BLaER1 (cell line): ENCODE results near the gene METTL1.
"Not testable (repeated sequence)": the region's sequence is repeated elsewhere in the genome, so short reads cannot be mapped to it uniquely, and the experiment has no call there.

Source experiments
- H3K27ac ChIP-seq: shearing (Covaris generic); formaldehyde crosslinking; 2 replicates; pipeline ENCODE4 v1.8.1; 2022
- H3K27me3 ChIP-seq: shearing (Covaris generic); formaldehyde crosslinking; 2 replicates; pipeline ENCODE4 v1.8.1; 2022
- H3K36me3 ChIP-seq: shearing (Covaris generic); formaldehyde crosslinking; 2 replicates; pipeline ENCODE4 v1.8.1; 2022
- H3K4me1 ChIP-seq: shearing (Covaris generic); formaldehyde crosslinking; 2 replicates; pipeline ENCODE4 v1.8.1; 2022
- H3K4me2 ChIP-seq: shearing (Covaris generic); formaldehyde crosslinking; 2 replicates; pipeline ENCODE4 v1.8.1; 2022
- H3K4me3 ChIP-seq: shearing (Covaris generic); formaldehyde crosslinking; 2 replicates; pipeline ENCODE4 v1.8.1; 2022
- H3K9ac ChIP-seq: shearing (Covaris generic); formaldehyde crosslinking; 2 replicates; pipeline ENCODE4 v1.8.1; 2022
- H3K9me3 ChIP-seq: shearing (Covaris generic); formaldehyde crosslinking; 2 replicates; pipeline ENCODE4 v1.8.1; 2022
- H4K20me1 ChIP-seq: shearing (Covaris generic); formaldehyde crosslinking; 2 replicates; pipeline ENCODE4 v1.8.1; 2022
- Cebpa-rat ChIP-seq: shearing (Covaris generic); IDR thresholded peaks from 2 replicates; pipeline ENCODE4 v1.8.1; 2022

Gene METTL1

DNA sequence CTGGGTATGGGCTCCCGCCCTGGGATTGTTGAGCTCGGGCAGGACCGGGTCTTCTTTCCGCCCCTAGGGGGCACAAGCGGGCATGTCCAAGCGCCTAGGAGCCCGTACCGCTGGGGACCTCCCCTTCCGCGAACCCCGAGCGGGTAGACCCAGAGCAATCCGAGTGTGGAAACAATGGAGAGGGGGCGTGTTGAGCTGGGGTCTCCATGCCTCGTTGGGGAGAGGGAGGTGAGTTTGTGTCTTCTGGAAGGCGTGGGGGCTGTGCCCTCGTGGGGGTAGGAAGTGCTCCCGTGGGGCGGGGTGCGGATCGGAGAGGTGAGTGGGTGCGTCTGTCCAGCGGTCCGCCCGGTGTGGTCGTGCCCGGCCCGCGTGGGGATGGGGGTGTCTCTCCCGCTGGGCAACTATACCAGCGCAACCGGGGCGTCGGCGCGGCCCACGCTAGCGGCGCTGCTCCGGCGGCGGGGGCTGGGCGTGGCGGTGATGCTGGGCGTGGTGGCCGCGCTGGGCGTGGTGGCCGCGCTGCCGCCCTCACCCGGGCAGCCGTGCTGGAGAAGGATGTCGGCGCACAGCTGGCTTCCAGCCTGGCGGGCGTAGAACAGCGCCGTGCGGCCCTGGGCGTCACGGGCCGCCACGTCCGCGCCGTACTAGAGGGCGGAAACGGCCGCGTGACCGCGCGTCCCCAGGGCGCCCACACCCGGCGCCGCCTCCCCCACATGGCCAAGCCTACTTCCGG lies 45.6 kb downstream of the METTL1 start:
- Histone ChIP-seq H3K9ac (no peak overlapping the region), H3K27me3 (no peaks in the 10 kb centered on the region), H3K27ac (no peak overlapping the region), H4K20me1 (peaks cover 7% of the 10 kb centered on the region; the same call in 1 of the 2 replicates), H3K4me1 (0 out of 2 replicates have a peak, but pooled peaks cover 6% of the 10 kb centered on the region), H3K9me3 (peaks cover 18% of the 10 kb centered on the region), H3K36me3 (peaks cover 73% of the 10 kb centered on the region), H3K4me3 (no peak overlapping the region), H3K4me2 (no peak overlapping the region)
- TF ChIP-seq Cebpa-rat = no peak

DNA sequence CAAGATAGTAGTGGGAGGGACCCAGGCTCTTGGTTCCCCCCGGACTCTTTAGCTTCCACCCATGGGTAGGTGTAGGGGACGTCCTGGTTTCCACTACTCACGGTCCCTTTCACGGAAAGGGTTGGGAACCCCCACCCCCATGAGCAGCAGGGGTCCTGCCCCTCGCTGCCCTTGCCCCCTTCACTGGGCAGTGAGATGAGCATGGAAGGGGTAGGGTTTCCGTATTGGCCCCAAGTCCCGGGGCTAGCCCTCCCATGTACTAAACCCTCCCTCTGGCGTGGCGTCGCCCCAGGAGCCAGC lies 46.1 kb downstream of the METTL1 start:
- Histone ChIP-seq H3K9ac (no peak overlapping the region), H3K36me3 (peaks cover 73% of the 10 kb centered on the region), H3K4me1 (0 out of 2 replicates have a peak, but pooled peaks cover 6% of the 10 kb centered on the region), H3K27ac (no peak overlapping the region), H3K4me2 (no peak overlapping the region), H3K9me3 (peaks cover 18% of the 10 kb centered on the region), H4K20me1 (peaks cover 7% of the 10 kb centered on the region; the same call in 1 of the 2 replicates), H3K27me3 (no peaks in the 10 kb centered on the region), H3K4me3 (no peak overlapping the region)
- no peak for TF ChIP-seq Cebpa-rat

DNA sequence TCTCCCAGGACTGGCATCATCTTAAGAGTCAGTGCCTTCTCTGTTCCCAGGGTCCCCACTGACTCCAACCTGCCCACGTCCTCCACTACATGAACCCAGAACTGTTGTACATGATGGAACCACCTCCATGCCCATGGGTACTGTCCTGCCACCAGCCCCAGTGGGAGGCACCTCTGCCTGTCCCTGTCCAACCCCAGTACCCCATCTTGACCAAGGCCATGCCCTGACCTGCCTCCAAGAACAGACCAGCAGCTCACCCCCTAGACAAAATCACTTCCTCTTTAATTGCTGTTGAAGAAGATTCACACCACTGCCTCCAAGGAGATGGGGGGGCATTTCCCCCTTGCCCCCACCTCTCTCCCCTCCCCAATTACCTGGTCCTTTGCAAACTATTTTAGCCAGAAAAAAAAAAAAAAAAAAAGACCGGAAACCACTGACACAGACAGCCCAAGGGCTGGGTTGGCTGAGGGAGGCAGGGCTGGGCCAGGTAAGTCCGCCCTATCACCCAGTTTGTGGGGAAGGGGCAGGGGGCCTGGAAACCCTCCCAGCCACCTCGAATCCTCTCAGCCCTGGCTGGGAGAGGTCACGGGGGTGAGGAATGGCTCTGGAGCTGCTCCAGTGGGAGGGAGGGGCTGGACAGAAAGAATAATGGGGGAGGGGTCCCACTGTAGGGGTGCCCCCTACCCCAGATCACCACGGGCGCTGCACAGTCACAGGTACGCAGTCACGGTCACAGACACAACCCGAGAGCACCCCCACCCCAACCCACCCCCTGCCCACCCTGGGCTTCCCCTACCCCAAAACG lies 46.8 kb downstream of the METTL1 start:
- Histone ChIP-seq H3K4me2 (no peak overlapping the region), H3K27me3 (no peaks in the 10 kb centered on the region), H3K27ac (no peak overlapping the region), H3K4me3 (no peak overlapping the region), H3K36me3 (peaks cover 73% of the 10 kb centered on the region), H4K20me1 (peaks cover 7% of the 10 kb centered on the region; the same call in 1 of the 2 replicates), H3K4me1 (0 out of 2 replicates have a peak, but pooled peaks cover 6% of the 10 kb centered on the region), H3K9me3 (peaks cover 18% of the 10 kb centered on the region), H3K9ac (no peak overlapping the region)
- no peak for TF ChIP-seq Cebpa-rat

DNA sequence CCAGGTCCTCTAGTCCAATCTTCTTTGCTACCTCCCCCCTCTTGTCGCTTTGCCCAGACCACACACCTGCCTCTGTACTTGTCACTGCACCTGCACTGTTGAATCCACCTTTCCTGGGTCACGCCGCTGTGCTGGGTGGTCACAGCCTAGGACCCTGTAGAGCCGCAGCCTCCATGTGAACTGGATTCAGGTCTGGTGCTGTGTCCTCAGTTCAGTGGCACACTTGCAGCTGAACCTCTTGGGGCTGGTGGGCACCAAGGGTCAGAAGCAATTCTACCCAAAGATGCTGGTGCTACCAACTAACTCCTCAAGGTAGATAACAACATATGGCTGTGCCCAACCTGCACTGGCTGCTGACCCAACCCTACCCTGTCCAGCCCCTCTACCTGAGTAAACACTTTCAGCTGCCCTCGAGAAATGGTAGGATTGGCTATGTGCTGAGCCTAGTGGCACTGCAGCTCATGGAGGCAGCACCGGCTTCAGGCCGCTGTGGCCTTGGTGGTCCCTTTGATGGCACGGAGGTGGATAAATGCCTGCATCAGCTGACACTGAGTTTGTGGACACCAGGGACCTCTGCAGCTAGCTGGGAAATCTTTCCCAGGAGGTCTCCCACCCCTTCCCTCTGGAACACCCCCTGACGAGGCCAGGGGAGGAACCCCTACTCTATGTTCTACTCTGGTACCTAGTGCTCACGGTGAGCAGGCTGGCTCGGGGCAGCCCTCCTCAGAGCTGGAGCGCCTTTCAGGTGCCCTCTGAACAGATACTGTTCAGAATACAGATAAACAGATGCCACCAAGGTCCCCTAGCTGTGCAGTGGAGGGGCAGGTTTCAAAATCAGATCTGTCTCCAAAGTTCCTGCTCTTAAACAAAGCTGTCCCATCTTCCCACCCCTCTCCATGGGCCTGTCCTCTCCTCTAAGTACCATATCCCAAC lies 47.6 kb downstream of the METTL1 start:
- peaks cover 7% of the 10 kb centered on the region; the same call in 1 of the 2 replicates for H4K20me1 ChIP-seq
- no peaks in the 10 kb centered on the region for H3K27me3 ChIP-seq

DNA sequence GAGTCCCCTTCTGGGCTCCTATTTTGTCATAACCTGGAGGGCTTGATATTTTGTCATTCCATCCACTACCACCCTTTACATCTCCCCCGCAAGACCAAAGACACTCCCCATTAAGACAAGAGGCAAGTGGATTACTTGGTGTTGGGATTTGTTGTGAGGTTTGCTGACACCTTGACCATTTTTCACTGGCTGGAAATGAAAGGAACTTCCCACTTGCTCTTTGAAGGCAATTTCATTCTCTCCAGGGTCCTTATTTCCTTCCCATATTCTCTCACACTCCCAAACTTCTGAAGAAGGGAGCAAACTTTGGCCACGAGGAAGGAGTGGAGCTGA lies 48.3 kb downstream of the METTL1 start:
- TF ChIP-seq Cebpa-rat = no peak
- H3K4me1 ChIP-seq = 0 out of 2 replicates have a peak, but pooled peaks cover 6% of the 10 kb centered on the region
- peaks cover 18% of the 10 kb centered on the region for H3K9me3 ChIP-seq
- no peaks in the 10 kb centered on the region for H3K27me3 ChIP-seq
- no peak overlapping the region for H3K4me2 ChIP-seq
- peaks cover 77% of the 10 kb centered on the region for H3K36me3 ChIP-seq
- H3K9ac ChIP-seq = no peak overlapping the region
- H3K4me3 ChIP-seq = no peak overlapping the region
- peaks cover 7% of the 10 kb centered on the region; the same call in 1 of the 2 replicates for H4K20me1 ChIP-seq
- no peak overlapping the region for H3K27ac ChIP-seq

More for the DNA sequence above, 47.6 kb downstream of the METTL1 start:
- Histone ChIP-seq H3K4me2 (no peak overlapping the region), H3K4me1 (0 out of 2 replicates have a peak, but pooled peaks cover 6% of the 10 kb centered on the region), H3K36me3 (peaks cover 73% of the 10 kb centered on the region), H3K9ac (no peak overlapping the region), H3K9me3 (peaks cover 18% of the 10 kb centered on the region), H3K4me3 (no peak overlapping the region), H3K27ac (no peak overlapping the region)
- no peak for TF ChIP-seq Cebpa-rat

DNA sequence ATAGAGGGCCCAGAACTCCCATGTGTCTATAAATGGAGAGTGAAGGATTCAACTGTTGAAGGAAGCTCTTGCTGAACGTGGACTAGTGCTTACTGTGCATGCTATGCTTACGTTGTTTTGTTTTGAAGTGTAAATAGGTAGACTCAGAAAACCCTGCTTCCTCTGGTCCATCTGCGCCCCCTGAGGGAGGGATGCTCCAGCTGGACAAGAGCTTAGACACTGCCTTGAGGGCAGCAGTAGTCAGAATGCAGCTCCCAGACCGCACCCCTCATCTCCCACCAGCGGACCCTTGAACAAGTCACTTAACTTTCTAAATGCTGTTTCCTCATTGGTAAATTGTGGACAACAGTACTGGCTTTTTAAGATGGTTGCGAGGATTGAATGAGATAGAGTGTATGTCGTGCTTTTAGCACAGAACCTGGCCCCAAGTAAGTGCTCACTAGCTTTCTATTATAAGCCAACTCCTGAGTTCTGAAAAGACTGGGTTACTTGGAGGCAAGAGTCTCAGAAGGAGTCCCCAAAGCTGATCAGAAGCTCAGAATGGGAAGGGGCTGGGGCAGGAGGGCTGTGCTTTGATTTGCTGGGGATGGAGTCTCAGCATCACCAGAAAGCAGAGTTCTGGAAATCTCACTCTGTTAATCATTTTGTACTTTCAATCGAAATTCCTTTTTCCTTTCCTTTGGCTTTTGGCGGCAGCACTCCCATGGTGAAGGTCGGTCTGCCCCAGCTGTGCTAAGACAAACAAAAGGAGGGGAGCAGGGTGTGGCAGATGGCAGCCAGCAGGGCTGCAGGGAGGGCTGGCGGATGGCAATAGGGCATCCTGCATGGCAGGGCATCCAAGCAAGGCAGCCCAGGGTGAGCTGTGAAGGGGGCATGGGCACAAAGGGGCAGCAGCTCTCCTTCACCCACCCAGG lies 48.9 kb downstream of the METTL1 start:
- Histone ChIP-seq H3K27ac (no peak overlapping the region), H3K9ac (no peak overlapping the region), H3K36me3 (peaks cover 77% of the 10 kb centered on the region)

DNA sequence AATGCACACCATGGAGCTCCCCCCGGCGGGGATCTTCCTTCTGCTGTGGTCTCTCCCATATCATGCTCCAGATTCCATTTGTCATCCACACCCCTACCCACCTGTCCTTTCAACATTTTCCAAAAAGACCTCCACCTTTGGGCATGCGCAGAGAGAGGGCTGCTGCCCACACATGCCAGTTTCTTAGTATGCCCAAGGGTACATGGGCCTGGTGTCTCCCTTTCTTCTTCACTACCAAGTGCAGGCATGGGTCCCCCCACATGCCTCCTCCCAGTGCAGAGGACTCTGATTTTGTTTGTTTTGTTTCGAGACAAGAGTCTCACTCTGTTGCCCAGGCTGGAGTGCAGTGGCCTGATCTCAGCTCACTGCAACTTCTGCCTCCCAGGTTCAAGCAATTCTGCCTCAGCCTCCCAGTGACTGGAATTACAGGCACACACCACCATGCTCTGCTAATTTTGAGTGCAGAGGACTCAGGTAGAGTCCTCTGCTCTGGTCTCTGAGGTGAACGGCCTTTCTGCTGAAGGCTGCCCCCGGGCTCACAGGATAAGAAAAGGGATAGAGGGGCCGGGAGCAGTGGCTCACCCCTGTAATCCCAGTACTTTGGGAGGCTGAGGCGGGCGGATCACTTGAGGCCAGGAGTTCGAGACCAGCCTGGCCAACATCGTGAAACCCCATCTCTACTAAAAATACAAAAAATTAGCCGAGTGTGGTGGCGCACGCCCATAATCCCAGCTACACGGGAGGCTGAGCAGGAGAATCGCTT lies 49.9 kb downstream of the METTL1 start:
- H3K4me3 ChIP-seq, H4K20me1 ChIP-seq, H3K9ac ChIP-seq, H3K27ac ChIP-seq, H3K4me1 ChIP-seq, H3K4me2 ChIP-seq, H3K27me3 ChIP-seq: not testable (repeated sequence)
- Histone ChIP-seq H3K9me3 (peaks cover 12% of the 10 kb centered on the region), H3K36me3 (peaks cover 77% of the 10 kb centered on the region)

More for the DNA sequence above, 48.9 kb downstream of the METTL1 start:
- Histone ChIP-seq H3K4me2 (no peak overlapping the region), H4K20me1 (peaks cover 7% of the 10 kb centered on the region; the same call in 1 of the 2 replicates), H3K4me3 (no peak overlapping the region), H3K4me1 (0 out of 2 replicates have a peak, but pooled peaks cover 6% of the 10 kb centered on the region), H3K27me3 (no peaks in the 10 kb centered on the region), H3K9me3 (peaks cover 18% of the 10 kb centered on the region)
- no peak for TF ChIP-seq Cebpa-rat
